ENCODE data around the gene RIMS4.
"Not testable (repeated sequence)": the region's sequence is repeated elsewhere in the genome, so short reads cannot be mapped to it uniquely, and the experiment has no call there.

The RIMS4 gene

GRCh38 chr20:44829688-44830087 is 19.3 kb upstream of the RIMS4 start:
- DNase-seq, result no peak

GRCh38 chr20:44828640-44829039 is 18.3 kb upstream of the RIMS4 start:
- no peak for DNase-seq

GRCh38 chr20:44827401-44827800 is 17.1 kb upstream of the RIMS4 start:
- DNase-seq, result no peak

- not testable (repeated sequence) for DNase-seq
These were observed 11.2 kb upstream of the RIMS4 start for GRCh38 chr20:44821576-44821975.

GRCh38 chr20:44819936-44820335 is 9.6 kb upstream of the RIMS4 start:
- no peak for DNase-seq

GRCh38 chr20:44817143-44817910 is 7.0 kb upstream of the RIMS4 start:
- no peak for DNase-seq

GRCh38 chr20:44814937-44815336 is 4.6 kb upstream of the RIMS4 start:
- DNase-seq, result no peak

GRCh38 chr20:44811150-44811685 is 872 bp upstream of the RIMS4 start:
- DNase-seq, result no peak

- DNase-seq, result no peak
These were observed 320 bp downstream of the RIMS4 start for GRCh38 chr20:44810061-44810390.

- no peak for DNase-seq
These were observed 826 bp downstream of the RIMS4 start for GRCh38 chr20:44809380-44810060.

GRCh38 chr20:44807684-44808056 is 2.7 kb downstream of the RIMS4 start:
- DNase-seq, result no peak

- no peak for DNase-seq
These were observed 3.2 kb downstream of the RIMS4 start for GRCh38 chr20:44807051-44807683.

- peak in 1 of 2 experiments; percentile 11 for DNase-seq
These were observed 4.2 kb downstream of the RIMS4 start for GRCh38 chr20:44805979-44806620.

- DNase-seq, result no peak
These were observed 4.9 kb downstream of the RIMS4 start for GRCh38 chr20:44805335-44805978.

GRCh38 chr20:44803383-44803941 is 6.9 kb downstream of the RIMS4 start:
- no peak for DNase-seq

- DNase-seq, result no peak
These were observed 7.6 kb downstream of the RIMS4 start for GRCh38 chr20:44802702-44803101.

GRCh38 chr20:44800391-44801046 is 9.8 kb downstream of the RIMS4 start:
- DNase-seq, result no peak

- no peak for DNase-seq
These were observed 10.7 kb downstream of the RIMS4 start for GRCh38 chr20:44799691-44800090.

GRCh38 chr20:44796758-44797457 is 13.4 kb downstream of the RIMS4 start:
- DNase-seq, result no peak

- no peak for DNase-seq
These were observed 14.0 kb downstream of the RIMS4 start for GRCh38 chr20:44796311-44796710.

- DNase-seq, result no peak
These were observed 14.5 kb downstream of the RIMS4 start for GRCh38 chr20:44795836-44796235.

Data from NCI-H2081 (cell line).